ENCODE data around the gene SPG21.
A peak's percentile ranks its signal among the peaks of the same experiment; 100 is the strongest.

Gene SPG21

GRCh38 chr15:65032801-65033537, 43.3 kb upstream of the SPG21 start:
- TF ChIP-seq EZH2phosphoT487 (IDR thresholded peaks at IDR 0.05; ENCODE audit: borderline replicate concordance) = no peak
- TF ChIP-seq CTCF (conservative IDR thresholded peaks at IDR 0.05; ENCODE audit: low read length) = peak; percentile 86
- peaks cover 14% of the 10 kb centered on the region for H3K4me1 ChIP-seq (ENCODE audit: insufficient read depth, low read length, poor library complexity, severe bottlenecking)
- H3K4me3 ChIP-seq (ENCODE audit: low read length, poor library complexity, severe bottlenecking) = peak overlapping the region; percentile 66
- no peaks in the 10 kb centered on the region for H3K36me3 ChIP-seq (ENCODE audit: insufficient read depth, low read length)
- H4K20me1 ChIP-seq (ENCODE audit: insufficient read depth, low read length, poor library complexity, severe bottlenecking) = no peaks in the 10 kb centered on the region
- no peaks in the 10 kb centered on the region for H3F3A ChIP-seq (ENCODE audit: low read depth)
- H3K79me2 ChIP-seq (ENCODE audit: insufficient read depth, low read length) = peaks cover 14% of the 10 kb centered on the region
- H3K27me3 ChIP-seq (ENCODE audit: insufficient read depth, low read length, poor library complexity, severe bottlenecking) = no peaks in the 10 kb centered on the region
- H3K9me3 ChIP-seq (ENCODE audit: insufficient read depth, low read depth, low read length) = no peaks in the 10 kb centered on the region
- peak overlapping the region; percentile 85 for H3K4me2 ChIP-seq (ENCODE audit: low read depth, low read length, poor library complexity, severe bottlenecking)
- H3K9ac ChIP-seq (ENCODE audit: low read depth, low read length, poor library complexity, severe bottlenecking) = peak overlapping the region; percentile 14
- peak overlapping the region; percentile 96 for H2AFZ ChIP-seq (ENCODE audit: low read length)
- no peaks in the 10 kb centered on the region for H3K9me2 ChIP-seq (replicated peaks; ENCODE audit: low read depth, low read length)

GRCh38 chr15:65029736-65030208, 40.1 kb upstream of the SPG21 start:
- Histone ChIP-seq H3K4me3 (ENCODE audit: low read length, poor library complexity, severe bottlenecking) (peak overlapping the region; percentile 86), H3K27me3 (ENCODE audit: insufficient read depth, low read length, poor library complexity, severe bottlenecking) (no peaks in the 10 kb centered on the region), H3K36me3 (ENCODE audit: insufficient read depth, low read length) (no peaks in the 10 kb centered on the region), H3K4me1 (ENCODE audit: insufficient read depth, low read length, poor library complexity, severe bottlenecking) (peaks cover 20% of the 10 kb centered on the region), H3K9me2 (replicated peaks; ENCODE audit: low read depth, low read length) (no peaks in the 10 kb centered on the region), H4K20me1 (ENCODE audit: insufficient read depth, low read length, poor library complexity, severe bottlenecking) (no peaks in the 10 kb centered on the region), H3K9ac (ENCODE audit: low read depth, low read length, poor library complexity, severe bottlenecking) (no peak overlapping the region), H2AFZ (ENCODE audit: low read length) (0 out of 2 replicates have a peak overlapping the region, but pooled peaks have one; percentile 91), H3K9me3 (ENCODE audit: insufficient read depth, low read depth, low read length) (no peaks in the 10 kb centered on the region), H3K79me2 (ENCODE audit: insufficient read depth, low read length) (peaks cover 20% of the 10 kb centered on the region), H3F3A (ENCODE audit: low read depth) (peaks cover 4% of the 10 kb centered on the region; the same call in 1 of the 2 replicates), H3K4me2 (ENCODE audit: low read depth, low read length, poor library complexity, severe bottlenecking) (no peak overlapping the region)
- no peak for TF ChIP-seq CTCF (conservative IDR thresholded peaks at IDR 0.05; ENCODE audit: low read length)
- no peak for TF ChIP-seq EZH2phosphoT487 (IDR thresholded peaks at IDR 0.05; ENCODE audit: borderline replicate concordance)

- Histone ChIP-seq H3K9me3 (ENCODE audit: insufficient read depth, low read depth, low read length) (no peaks in the 10 kb centered on the region), H3K4me2 (ENCODE audit: low read depth, low read length, poor library complexity, severe bottlenecking) (peak within 1 kb of the TSS; percentile 81), H3K4me1 (ENCODE audit: insufficient read depth, low read length, poor library complexity, severe bottlenecking) (peaks cover 20% of the 10 kb centered on the region), H3K27me3 (ENCODE audit: insufficient read depth, low read length, poor library complexity, severe bottlenecking) (no peaks in the 10 kb centered on the region), H3K4me3 (ENCODE audit: low read length, poor library complexity, severe bottlenecking) (peak within 1 kb of the TSS; percentile 86), H3F3A (ENCODE audit: low read depth) (peaks cover 4% of the 10 kb centered on the region; the same call in 1 of the 2 replicates), H4K20me1 (ENCODE audit: insufficient read depth, low read length, poor library complexity, severe bottlenecking) (no peaks in the 10 kb centered on the region), H2AFZ (ENCODE audit: low read length) (peak within 1 kb of the TSS; percentile 91), H3K9ac (ENCODE audit: low read depth, low read length, poor library complexity, severe bottlenecking) (peak within 1 kb of the TSS; percentile 82), H3K79me2 (ENCODE audit: insufficient read depth, low read length) (peaks cover 20% of the 10 kb centered on the region), H3K36me3 (ENCODE audit: insufficient read depth, low read length) (no peaks in the 10 kb centered on the region), H3K9me2 (replicated peaks; ENCODE audit: low read depth, low read length) (no peaks in the 10 kb centered on the region)
- TF ChIP-seq CTCF (conservative IDR thresholded peaks at IDR 0.05; ENCODE audit: low read length) (peak; percentile 17; the same call in 1 of the 2 replicates), EZH2phosphoT487 (IDR thresholded peaks at IDR 0.05; ENCODE audit: borderline replicate concordance) (no peak)
These were observed 39.4 kb upstream of the SPG21 start, which contains the start of gene MTFMT for GRCh38 chr15:65028921-65029735. TSS of gene MTFMT (minus strand) at chr15:65029639. CDS start at chr15:65029613, 26 bp downstream.
